GM19395 (cell line): ENCODE results near the gene CBLB.

Source experiments
- ATAC-seq: cut with Tn5 transposase; IDR thresholded peaks from one replicate; pipeline ENCODE4 v1.9.1; 2021; ENCODE audit warnings: mild to moderate bottlenecking, moderate library complexity; ENCODE audit not compliant: unreplicated experiment

CBLB gene

GRCh38 chr3:105868742-105869530, at the start of gene CBLB:
TSS of gene CBLB (minus strand) at chr3:105869012. CDS start at chr3:105867577, 1,435 bp downstream.
- peak; percentile 84 for ATAC-seq

- no peak for ATAC-seq
Observed at GRCh38 chr3:105916767-105917166, 48.0 kb upstream of the CBLB start.

DNA sequence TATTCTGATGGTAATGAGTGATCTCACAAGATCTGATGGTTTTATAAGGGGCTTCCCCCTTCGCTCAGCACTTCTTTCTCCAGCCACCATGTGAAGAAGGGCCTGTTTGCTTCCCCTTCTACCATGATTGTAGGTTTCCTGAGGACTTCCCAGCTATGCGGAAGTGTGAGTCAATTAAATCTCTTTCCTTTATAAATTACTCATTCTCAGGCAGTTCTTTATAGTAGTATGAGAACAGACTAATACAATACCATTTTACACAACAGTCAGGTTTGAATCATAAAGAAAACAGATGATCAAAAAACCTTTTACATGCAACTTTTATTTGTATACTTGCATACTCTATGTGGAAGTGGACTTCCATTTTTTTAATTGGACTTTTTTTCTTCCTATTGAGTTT, 46.7 kb upstream of the CBLB start:
- no peak for ATAC-seq

- ATAC-seq, result no peak
Observed at GRCh38 chr3:105913616-105914015, 44.8 kb upstream of the CBLB start.

DNA sequence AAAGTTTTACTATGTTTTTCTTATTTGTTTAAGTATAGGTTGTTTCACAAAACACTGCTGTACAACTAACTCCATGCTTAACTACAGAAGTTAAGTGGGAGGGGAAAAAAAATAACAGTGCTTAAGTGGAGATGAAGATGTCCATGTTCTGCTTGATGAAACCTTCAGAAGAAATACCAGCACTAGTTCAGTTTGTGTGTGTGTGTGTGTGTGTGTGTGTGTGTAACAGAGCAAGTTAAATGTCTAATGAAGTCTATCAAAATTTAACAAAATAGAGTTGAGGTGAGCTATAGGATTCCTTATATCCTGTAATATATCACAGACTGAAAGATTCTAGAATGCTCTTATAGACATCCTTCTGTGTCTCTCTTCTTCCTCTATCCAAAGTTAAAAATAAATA, 44.1 kb upstream of the CBLB start:
- ATAC-seq, result no peak

- no peak for ATAC-seq
Observed at GRCh38 chr3:105911496-105911895, 42.7 kb upstream of the CBLB start.

DNA sequence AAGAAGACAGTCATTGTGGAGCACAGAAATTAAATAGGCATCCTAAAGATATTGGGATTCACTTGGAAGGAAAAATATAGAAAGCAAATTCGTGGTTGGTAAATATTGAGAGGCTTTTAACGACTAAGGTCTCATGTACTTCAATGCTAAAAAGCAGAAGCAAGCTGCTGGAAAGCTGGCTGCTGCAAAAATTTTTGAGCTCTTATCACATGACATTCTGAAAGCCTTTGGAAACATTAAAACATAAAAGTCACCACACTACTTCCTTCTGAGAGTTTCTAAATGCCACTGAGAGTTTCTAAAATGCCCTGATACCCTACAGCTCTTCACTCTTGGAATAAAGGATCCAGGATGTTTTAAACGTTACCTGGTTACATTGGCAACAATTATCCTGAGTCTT, 39.0 kb upstream of the CBLB start:
- ATAC-seq, result no peak

- no peak for ATAC-seq
Observed at GRCh38 chr3:105906836-105907235, 38.0 kb upstream of the CBLB start.

- no peak for ATAC-seq
Observed at GRCh38 chr3:105906345-105906744, 37.5 kb upstream of the CBLB start.

GRCh38 chr3:105905328-105905727, 36.5 kb upstream of the CBLB start:
- ATAC-seq, result no peak

GRCh38 chr3:105904678-105905284, 36.0 kb upstream of the CBLB start:
- ATAC-seq, result no peak

DNA sequence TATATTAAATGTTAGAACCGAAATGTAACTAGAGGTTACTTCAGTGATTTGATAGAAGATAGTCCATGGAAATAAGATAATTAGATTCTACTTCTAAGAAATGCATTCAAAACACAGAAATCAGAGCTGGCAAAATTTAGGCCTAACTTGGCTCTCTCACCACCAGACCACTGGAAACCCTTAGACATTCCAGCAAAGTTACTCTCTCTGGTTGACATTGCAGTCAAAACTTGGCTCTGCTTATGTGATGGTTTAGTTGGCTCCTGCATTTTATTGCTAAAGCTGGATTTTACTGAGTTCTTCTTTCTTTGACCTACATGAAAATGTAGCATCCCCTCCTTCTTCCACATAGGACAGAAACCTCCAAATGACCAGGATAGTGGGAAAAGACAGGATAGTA, 35.4 kb upstream of the CBLB start:
- no peak for ATAC-seq

GRCh38 chr3:105899516-105899915, 30.7 kb upstream of the CBLB start:
- ATAC-seq, result no peak

- ATAC-seq, result no peak
Observed at GRCh38 chr3:105891101-105891500, 22.3 kb upstream of the CBLB start.

DNA sequence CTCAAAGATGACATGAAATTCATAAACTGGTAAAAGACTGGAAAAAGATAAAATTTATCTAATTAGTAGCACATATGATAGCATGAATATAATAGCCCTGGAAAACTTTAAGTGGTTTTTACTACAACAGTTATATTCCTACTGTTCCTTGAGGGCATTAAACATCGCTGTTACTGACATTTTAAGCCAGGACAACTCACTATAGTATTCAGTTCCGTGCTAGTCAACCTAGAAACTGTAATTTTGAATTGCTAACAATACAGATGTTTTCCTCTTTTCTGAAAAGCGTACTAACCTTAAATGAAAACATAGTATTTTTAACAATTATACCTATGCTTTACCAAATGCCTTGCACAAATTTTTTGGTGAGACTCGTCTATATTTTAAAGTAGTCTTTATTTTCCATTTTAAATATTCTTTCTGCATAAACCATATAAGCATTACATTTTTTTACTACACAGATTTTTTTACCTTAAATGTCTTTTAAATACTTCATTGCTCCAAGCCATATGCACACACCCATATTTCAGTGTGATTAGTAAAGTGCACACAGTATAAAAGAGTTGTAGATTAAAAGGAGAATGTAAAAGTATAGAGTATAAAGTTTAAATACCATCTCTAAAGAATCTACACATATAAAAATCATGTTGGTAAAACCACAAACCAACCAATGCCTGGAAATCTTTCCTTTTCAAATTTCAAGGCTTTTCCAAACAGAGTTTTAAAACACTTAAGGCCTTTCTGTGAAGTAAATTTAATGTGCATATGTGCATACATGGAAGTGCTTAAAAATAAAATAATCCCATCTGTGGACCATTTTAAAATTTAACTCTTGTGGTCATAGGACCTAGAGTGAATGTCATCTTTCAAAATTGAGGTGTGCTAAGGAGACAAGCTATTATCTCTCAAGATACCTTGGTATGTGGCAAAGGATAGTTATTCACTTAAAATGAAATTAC, 20.1 kb upstream of the CBLB start:
- no peak for ATAC-seq

DNA sequence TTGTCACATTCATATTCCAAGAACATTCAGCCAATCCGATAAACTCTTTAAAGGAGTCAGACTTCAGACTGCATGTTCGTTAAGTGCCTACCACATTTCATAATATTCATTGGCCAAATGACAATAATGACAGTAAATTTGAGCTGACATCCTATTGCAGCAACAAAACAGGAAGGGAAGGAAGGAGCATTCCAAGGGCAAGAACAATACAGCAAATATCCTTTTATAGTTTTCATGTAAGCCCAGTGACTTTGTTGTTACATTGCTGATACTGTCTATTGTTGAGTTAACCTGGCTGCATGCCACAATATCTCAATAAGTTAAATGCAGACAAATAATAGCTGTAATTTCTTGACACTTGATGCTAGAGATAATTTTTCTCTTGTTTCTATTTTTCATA, 16.4 kb upstream of the CBLB start:
- ATAC-seq, result no peak

DNA sequence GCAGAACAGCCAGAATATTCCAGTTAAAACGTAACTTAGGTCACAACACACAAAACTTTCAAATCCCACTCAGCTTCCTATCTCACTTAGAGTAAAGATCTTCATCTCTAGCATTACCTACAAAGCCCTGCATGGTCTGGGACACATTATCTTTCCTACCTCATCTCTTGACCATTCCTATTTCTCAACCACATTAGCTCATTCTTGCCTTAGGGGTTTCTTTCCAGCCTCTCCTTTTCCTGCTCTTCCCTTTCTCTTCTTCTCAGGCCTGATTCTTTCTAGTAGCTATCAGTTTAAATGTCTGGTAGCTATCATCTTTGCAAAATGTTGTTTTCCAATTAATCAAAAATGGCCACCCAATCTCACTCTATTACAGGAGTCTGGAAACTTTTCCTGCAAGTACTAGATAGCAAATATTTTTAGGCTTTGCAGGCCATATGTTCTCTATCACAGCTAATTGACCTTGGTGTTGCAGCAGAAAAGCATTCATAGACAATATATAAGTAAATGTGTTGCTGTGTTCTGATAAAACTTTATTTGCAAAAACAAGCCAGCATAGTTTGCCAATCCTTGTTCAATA, 15.1 kb upstream of the CBLB start:
- no peak for ATAC-seq

- no peak for ATAC-seq
Observed at GRCh38 chr3:105880681-105881290, 12.0 kb upstream of the CBLB start.

GRCh38 chr3:105878061-105878460, 9.2 kb upstream of the CBLB start:
- ATAC-seq, result no peak

GRCh38 chr3:105877336-105877910, 8.6 kb upstream of the CBLB start:
- no peak for ATAC-seq
